HTERT RPE-1 (cell line): ENCODE measurements around the gene NCKAP1.
"Not testable (repeated sequence)": the region's sequence is repeated elsewhere in the genome, so short reads cannot be mapped to it uniquely, and the experiment has no call there.

ENCODE experiments used
- in situ Hi-C: fragments of 300-500 bp; cut with MboI; formaldehyde crosslinking; loops from 4 replicates; pipeline ENCODE4 v1.14.3; 2020; ENCODE audit warnings: low sequenced_read_pairs

The NCKAP1 gene, protein sequence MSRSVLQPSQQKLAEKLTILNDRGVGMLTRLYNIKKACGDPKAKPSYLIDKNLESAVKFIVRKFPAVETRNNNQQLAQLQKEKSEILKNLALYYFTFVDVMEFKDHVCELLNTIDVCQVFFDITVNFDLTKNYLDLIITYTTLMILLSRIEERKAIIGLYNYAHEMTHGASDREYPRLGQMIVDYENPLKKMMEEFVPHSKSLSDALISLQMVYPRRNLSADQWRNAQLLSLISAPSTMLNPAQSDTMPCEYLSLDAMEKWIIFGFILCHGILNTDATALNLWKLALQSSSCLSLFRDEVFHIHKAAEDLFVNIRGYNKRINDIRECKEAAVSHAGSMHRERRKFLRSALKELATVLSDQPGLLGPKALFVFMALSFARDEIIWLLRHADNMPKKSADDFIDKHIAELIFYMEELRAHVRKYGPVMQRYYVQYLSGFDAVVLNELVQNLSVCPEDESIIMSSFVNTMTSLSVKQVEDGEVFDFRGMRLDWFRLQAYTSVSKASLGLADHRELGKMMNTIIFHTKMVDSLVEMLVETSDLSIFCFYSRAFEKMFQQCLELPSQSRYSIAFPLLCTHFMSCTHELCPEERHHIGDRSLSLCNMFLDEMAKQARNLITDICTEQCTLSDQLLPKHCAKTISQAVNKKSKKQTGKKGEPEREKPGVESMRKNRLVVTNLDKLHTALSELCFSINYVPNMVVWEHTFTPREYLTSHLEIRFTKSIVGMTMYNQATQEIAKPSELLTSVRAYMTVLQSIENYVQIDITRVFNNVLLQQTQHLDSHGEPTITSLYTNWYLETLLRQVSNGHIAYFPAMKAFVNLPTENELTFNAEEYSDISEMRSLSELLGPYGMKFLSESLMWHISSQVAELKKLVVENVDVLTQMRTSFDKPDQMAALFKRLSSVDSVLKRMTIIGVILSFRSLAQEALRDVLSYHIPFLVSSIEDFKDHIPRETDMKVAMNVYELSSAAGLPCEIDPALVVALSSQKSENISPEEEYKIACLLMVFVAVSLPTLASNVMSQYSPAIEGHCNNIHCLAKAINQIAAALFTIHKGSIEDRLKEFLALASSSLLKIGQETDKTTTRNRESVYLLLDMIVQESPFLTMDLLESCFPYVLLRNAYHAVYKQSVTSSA

DNA sequence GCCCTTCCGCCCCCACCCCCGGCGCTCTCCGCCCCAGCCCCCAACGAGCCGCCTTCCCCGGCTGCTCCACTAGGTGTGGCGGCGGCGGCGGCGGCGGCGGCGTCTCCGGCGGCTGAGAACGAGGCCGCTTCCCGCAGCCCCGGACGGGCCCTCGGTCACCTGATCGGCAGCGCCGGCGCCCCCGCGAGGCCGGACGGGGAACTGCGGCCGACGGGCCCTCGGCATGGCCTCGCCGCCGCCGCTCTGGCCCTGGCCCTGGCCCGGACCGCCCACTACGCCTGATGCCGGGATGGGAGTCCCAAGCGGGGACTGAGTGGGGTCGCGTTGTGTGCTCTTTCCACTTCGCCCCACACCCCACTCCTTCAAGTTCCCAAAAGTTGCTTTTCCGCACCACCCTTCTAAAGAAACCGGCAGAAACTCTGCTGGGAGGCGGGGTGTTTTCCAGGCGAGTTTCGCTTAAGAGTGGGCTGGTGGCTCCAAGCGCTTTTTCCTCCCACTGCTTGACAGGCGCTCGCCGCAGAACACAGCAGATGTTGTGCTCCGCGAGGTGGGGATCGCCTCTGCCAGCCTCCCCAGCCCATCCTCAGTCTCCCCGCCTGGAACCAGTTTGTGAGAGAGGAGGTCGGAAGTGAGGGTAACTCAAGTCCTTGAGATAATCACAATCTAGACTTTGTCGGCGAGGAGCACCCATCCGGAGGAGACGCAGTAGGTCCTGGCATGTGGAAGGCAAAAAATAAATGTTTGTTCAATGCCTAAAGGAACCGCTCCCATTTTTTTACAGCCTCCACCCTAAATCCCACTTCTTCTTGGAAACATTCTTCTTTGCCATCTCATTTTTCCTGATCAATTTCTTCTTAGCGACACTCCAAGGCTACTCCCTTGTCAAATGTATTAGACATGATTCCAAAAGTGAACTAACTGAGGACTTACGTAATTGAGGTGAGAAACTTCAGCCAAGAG is at the start of gene NCKAP1:
NCKAP1 (minus strand) TSS at position 117 of the 960 bp plus-strand sequence. CDS start 358 bp downstream, outside the sequence.
- in situ Hi-C loops = no loop called here

DNA sequence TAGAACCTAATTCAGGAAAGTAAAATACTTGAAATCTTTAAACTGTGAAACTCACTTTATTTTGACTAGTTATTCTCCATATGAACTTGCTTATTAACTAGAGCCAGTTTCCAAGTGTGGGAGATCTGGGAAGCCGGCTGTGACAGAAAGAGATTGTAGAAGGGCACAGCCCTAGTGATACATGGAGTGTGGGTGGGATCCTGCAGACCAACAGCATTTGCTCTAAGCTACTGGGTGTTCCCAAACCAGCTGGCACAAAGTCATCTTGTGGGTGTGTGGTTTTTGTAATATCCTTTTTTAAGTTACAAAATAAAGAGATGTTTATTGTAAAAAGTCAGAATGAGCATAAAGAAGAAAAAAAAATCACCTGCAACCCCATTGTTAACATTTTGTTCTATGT is 43.7 kb upstream of the NCKAP1 start:
- in situ Hi-C loops = no loop called here

DNA sequence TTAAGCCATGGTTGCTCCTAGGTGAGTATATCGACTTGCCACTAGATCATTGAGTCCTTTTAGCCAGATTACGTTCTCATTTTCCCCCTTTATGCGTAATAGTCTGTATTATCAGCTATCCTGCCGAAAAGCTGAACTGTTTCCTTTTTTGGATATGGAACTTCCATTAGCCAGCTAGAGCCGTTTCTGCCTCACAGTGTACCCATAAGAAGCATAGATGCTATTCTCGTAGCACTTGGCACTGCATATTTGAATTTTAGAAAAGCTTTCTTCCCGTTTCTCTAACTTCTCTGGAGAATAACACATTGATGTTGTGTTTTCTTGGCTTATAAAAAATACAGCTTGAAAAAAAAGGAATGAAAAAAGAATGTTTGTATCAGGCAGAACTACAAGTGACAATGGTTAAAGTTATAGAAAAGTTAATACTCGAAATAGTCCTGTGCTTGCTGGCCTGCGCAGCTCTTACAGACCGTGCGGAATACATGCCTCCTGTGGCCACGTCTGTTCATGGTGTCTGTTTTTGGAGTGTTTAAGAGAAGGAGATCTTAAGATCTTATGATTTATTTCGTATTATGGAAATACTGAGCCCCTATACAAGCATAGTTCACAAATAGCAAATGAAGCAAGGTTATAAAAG is 41.0 kb upstream of the NCKAP1 start:
- in situ Hi-C loops = no loop called here

DNA sequence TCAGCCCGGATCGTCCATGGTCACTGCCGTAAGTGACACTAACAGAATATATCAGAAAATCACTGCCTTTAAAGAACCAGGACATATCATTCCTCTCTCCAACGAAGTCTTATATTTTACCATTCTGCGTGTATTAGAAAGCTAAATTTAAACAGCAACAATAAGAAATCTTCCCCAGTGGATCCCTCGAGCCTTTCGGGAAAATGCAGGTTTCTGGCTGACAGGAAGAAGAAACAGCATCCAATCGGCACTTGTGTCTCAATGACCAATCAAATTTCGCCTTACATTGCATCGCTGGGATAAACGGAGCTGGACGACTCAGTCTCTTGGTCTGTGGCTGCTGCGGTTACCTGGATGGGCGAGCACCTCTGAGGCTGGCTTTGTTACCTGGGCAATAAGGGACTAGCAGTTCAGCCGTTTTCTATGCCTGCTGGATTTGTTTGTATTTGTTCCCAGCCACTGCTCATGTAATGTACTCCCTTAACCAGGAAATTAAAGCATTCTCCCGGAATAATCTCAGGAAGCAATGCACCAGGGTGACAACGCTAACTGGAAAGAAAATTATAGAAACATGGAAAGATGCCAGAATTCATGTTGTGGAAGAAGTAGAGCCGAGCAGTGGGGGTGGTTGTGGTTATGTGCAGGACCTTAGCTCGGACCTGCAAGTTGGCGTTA is 40.3 kb upstream of the NCKAP1 start, which contains the start of gene DUSP19:
DUSP19 (plus strand) TSS at position 284 of the 675 bp plus-strand sequence; CDS start at position 471, 187 bp downstream.
- in situ Hi-C loops = no loop called here

DNA sequence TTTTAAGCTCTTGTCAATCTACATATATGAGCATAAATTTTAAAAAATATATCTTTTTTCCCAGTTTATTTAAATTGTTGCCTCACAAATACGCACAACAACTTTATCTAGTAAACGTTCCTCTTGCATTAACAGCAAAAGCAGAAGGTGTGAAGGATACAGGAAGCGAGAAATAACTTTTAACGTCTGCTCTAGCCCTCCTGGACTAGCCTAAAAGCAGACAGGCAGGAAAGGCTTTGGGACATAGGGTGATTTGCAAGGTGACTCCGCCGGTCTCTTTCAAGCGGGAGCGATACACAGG is 39.9 kb upstream of the NCKAP1 start:
- in situ Hi-C loops = no loop called here

DNA sequence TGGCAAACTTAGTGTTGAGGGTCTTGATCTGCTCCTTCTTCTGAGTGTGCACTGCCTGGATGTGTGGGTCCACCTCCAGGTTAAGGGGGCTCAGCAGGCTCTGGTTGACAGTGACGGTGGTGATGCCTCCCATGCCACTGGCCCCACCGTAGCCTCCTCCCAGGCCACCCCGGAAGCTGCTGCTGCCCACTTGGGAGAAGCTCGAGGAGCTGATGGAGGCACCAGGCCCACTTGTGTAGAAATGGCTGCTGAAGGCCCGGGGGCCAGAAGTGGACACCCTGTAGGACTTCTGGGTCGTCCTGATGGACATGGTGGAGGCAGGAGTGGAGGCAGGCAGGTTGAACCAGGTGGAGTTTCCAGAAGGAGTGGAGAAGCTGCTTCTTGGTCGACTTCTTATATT is 33.9 kb upstream of the NCKAP1 start:
- in situ Hi-C loops = no loop called here

DNA sequence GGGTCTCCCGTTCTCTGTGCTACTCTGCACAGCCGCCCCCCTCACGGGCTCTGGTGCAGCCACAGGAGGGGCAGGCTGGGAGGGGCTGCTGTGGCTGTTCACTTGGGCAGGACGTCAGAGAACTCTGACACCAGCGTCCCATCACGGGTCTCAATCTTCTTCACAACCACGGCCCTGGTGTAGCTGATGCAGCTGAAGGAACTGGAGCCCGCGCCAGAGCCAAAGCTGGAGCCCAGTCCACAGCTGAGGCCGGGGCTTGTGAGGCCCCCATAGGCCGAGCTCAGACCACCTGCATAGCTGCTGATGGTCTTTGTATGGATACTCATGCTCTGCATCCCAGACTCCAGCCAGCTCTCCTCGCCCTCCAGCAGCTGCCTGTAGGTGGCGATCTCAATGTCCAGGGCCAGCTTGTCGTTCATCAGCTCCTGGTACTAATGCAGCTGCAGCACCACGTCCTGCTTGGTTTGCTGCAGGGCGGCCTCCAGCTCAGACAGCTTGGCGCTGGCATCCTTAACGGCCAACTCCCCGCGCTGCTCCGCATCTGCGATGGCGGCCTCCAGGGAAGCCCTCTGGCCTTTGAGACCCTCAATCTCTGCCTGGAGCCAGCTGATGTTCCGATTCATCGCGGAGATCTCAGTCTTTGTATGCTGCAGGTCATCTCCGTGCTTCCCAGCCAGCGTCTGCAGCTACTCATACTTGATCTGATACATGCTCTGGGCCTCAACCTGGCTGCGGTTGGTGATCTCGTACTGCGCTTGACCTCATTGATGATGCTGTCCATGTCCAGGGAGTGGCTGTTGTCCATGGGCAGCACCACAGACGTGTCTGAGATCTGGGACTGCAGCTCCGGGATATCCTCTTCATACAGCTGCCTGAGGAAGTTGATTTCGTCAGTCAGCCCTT is 32.9 kb upstream of the NCKAP1 start:
- in situ Hi-C loops = no loop called here

DNA sequence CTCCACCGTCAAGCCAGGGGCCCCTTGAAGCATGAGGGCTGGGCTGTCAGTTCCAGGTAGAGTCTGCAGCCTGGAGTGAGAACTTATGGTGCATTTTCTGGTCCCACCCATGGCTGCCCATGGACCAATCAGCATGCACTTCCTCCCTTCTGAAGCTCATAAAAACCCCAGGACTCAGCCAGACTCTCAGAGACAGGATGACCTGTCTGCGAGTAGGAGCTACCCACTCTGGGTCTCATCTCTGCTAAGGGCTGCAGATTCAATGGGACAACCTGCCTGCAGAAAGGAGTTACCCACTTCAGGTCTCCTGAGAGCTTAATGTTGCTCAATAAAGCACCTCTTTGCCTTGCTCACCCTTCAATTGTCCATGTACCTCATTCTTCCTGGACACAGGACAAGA is 30.9 kb upstream of the NCKAP1 start:
- in situ Hi-C loops = no loop called here

DNA sequence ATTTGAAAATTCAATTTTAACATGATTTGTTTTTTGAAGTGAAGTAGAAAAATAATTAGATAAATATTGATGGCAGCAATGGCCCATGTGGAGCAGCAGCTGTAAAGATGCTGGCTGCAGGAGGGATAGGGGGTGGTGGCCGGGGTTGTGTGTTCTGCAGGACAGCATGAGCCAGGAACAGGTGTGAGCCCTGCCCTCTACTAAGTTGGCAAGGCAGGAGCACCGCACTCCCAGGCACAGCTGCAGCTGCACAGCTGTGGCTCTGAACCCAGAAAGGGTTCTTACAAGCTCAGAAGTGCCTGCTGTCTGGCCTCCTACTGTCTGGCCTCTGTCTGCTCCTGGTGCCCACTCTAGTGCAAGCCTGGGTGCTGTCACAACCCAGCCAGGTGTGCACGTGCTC is 30.3 kb upstream of the NCKAP1 start:
- in situ Hi-C loops = no loop called here

DNA sequence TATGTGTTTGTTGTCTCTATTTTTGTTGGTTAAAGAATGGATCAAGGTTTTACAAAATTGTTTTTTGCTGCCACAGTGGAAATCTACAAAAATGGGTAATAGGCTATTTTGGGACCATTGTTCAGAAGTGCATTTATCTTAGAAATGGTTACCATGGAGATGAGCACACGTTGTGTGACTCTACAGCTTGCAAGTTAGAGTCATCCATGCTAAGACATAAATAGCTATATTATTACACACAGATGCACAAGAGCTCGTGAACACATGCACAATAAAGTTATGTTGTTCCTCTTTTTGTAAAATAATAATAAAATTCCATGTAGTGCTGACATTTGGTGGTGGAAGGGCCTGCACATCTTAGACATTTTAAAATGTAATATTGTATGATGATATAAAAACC is 24.8 kb upstream of the NCKAP1 start:
- in situ Hi-C loops = no loop called here

DNA sequence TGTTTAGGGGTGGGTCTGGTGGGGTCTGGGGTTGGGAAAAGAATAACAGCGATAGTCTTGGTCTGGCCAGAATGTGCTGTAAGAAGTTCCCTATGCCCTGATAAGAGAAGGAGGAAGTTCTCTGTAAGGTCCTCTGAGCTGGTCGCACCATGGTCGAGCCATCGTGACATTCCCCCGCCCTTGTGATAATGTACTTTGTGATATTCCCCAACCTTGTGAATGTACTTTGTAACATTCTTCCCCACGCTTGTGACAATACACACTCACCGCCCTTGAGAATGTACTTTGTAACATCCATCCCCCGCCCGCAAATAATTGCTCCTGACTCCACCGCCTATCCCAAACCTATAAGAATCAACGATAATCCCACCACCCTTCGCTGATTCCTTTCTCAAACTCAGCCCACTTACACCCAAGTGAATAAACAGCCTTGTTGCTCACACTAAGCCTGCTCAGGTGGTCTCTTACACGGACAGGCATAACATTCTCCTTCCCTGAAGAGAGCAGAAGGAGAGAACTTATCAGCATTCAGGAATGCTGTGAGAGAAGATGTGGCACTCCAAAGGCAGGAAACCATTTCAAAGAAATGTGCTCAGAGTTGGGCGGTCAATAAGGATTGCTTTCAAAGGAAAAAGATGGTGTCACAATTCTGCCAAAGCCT is 22.4 kb upstream of the NCKAP1 start:
- in situ Hi-C loops = no loop called here

DNA sequence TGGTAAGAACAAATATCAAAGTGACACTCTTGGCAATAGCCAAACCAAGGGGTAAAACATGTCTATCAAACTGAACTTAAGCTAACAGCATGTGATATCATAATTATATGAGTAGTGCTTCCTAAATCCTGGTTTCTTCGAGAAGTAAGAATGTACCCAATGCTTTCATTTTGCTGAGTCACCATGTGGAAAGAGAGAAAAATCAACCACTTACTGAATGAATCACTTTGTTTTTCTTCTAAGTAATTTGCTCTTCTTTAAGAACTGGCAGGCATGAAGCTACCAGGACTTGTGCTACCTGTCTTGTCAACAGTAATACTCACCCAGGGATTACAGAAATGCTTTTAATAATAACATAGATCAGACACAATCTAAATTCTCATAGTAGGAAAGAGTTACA is 21.3 kb upstream of the NCKAP1 start:
- in situ Hi-C loops = no loop called here

DNA sequence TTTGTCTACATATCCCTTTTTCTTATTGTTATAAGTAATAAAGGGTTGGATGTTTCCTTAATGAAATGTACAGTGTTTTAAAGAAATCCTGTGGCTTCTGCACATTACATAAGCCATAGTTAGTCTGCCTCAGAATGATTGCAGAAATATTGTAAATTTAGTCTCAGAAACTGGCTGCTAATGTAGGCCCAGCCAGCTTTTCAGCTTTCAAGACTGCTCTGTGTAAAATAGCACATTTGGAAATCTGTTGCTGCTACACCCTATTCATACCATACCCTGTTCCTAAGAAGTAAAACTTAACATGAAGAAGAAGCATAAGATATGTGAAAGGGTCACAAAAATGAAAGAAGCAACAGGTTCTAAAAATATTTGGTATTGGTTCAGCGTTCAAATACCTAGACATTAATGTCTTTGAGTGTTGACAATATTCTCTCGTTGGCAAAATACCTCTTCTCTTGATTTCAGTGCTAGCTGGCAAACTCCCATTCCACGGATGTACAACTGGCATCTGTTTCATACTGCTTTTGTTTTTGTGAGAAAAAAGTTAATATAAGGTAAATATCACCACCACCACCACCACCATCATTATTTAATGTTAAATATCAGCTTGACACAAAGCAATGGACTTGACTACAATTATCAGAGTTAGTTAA is 19.2 kb upstream of the NCKAP1 start:
- in situ Hi-C loops = no loop called here

DNA sequence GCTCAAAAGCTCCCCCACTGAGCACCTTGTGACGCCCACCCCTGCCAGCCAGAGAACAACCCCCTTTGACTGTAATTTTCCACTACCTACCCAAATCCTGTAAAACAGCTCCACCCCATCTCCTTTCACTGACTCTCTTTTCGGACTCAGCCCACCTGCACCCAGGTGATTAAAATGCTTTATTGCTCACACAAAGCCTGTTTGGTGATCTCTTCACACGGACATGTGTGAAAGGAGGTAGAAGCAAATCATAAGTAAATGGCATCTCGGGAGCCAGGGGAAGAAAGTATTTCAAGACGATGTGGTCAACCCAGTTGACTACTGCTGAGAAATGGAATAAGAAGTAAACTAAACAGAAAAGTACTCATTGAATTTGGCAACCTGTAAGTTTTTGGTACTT is 11.2 kb upstream of the NCKAP1 start:
- in situ Hi-C loops = no loop called here

DNA sequence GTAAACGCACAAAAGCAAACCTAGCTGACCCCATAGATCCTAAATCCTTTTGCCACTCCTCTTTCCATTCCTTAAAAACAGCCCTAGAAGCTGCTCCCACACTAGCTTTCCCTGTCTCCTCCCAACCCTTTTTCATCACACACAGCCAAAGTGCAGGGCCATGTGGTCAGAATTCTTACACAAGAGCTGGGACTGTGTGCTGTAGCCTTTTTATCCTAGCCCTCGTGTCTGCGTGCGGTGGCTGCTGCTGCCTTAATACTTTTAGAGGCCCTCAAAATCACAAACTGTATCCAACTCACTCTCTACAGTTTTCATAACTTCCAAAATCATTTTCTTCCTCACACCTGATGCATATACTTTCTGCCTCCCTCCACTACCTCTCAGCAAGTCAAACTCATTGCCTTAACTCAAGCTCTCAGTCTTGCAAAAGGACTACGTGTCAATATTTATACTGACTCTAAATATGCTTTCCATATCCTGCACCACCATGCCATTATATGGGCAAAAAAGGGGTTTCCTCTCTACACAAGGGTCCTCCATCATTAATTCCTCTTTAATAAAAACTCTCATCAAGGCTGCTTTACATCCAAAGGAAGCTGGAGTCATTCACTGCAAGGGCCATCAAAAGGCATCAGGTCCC is 9.3 kb upstream of the NCKAP1 start:
- in situ Hi-C loops = not testable (repeated sequence)

DNA sequence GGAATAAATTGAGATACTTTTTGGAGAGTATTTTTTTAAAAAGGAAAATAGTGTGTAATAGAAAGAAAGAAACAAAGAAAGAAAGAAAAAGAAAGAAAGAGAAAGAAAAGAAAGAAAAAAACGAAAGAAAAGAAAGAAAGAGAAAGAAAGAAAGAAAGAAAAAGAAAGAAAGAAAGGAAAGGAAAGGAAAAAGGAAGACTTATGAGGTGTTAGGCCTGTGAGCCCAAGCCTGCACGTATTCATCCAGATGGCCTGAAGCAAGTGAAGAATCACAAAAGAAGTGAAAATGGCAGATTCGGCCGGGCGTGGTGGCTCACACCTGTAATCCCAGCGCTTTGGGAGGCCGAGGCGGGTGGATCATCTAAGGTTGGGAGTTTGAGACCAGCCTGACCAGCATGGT is 5.3 kb upstream of the NCKAP1 start:
- in situ Hi-C loops = not testable (repeated sequence)

DNA sequence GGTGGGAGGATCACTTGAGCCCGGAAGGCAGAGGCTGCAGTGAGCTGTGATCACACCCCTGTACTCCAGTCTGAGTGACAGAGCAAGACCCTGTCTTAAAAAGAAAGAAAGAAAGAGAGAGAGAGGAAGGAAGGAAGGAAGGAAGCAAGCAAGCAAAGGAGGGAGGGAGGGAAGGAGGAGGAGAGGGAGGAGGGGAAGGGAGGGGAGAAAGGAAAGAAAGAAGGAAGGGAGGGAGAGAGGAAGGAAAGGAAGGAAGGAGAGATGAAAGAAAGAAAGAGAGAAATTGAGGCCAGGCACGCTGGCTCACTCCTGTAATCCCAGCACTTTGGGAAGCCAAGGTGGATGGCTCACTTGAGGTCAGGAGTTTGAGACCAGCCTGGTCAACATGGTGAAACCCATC is 2.3 kb upstream of the NCKAP1 start:
- in situ Hi-C loops = no loop called here
